Stimulated activated naive B cell treated with anti-CD40 and anti-IgM and Interleukin-4, amounts not matched to agents 10 μg/mL and 1 μg/mL and 100 μg/mL, for 72 hours (primary cell): Measurements from ENCODE around the gene TAS2R13.

ENCODE experiments used
- ATAC-seq, 2 donors: fragments of 150-1000 bp; cut with Tn5 transposase; replicated peaks; 2 replicates each; pipeline ENCODE4 v1.10.0; 2021; ENCODE audit warnings: moderate library complexity in 1 of 2
- DNase-seq: peaks from one replicate; pipeline ENCODE4 v3.0.0; 2021
- H3K27ac Mint-ChIP-seq: one replicate; pipeline ENCODE4 v1.8.0; 2022; ENCODE audit warnings: mild to moderate bottlenecking, mixed read lengths
- H3K27me3 Mint-ChIP-seq, 2 donors: one replicate each; pipeline ENCODE4 v1.8.0; 2022; ENCODE audit warnings: mixed read lengths in 2 of 2
- H3K36me3 Mint-ChIP-seq, 2 donors: one replicate each; pipeline ENCODE4 v1.8.0; 2022; ENCODE audit warnings: mixed read lengths in 2 of 2, mild to moderate bottlenecking in 1 of 2
- H3K4me1 Mint-ChIP-seq, 2 donors: one replicate each; pipeline ENCODE4 v1.8.0; 2022; ENCODE audit warnings: mixed read lengths in 2 of 2, mild to moderate bottlenecking in 1 of 2
- H3K4me3 Mint-ChIP-seq, 2 donors: one replicate each; pipeline ENCODE4 v1.8.0; 2022; ENCODE audit warnings: mild to moderate bottlenecking in 2 of 2, mixed read lengths in 2 of 2, moderate library complexity in 1 of 2
- H3K9me3 Mint-ChIP-seq, 2 donors: one replicate each; pipeline ENCODE4 v1.8.0; 2022; ENCODE audit warnings: mixed read lengths in 2 of 2, mild to moderate bottlenecking in 1 of 2

Gene TAS2R13, protein sequence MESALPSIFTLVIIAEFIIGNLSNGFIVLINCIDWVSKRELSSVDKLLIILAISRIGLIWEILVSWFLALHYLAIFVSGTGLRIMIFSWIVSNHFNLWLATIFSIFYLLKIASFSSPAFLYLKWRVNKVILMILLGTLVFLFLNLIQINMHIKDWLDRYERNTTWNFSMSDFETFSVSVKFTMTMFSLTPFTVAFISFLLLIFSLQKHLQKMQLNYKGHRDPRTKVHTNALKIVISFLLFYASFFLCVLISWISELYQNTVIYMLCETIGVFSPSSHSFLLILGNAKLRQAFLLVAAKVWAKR

DNA sequence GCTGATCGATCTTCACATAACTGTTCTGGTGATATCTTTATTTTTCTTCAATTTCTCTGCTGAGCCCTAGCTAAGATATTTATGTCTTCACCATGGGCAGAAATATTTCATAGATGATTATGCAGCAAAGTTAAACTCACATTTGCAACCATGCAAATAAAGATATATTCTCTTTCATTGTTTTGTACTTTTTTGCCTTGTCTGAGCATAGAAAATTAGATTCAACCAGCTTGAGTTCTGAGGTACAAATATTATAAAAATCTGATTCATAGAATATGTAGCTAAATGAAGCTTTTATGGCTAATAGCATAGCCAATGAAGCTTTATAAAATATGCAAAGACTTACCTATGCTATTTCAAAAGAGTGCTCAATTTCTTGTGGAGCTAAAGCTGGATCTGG is at the start of gene TAS2R13:
TAS2R13 (minus strand) TSS at position 101 of the 400 bp plus-strand sequence. CDS start 264 bp downstream, outside the sequence.
- DNase-seq (no peak), ATAC-seq (no peak)
- Mint-ChIP-seq H3K27ac (no peak within 1 kb of the TSS), H3K27me3 (no peaks in the 10 kb centered on the region), H3K4me1 (no peaks in the 10 kb centered on the region), H3K9me3 (peaks cover 5 to 9% of the 10 kb centered on the region in 2 donors), H3K36me3 (peaks cover 18 to 30% of the 10 kb centered on the region in 2 donors), H3K4me3 (no peak within 1 kb of the TSS)

DNA sequence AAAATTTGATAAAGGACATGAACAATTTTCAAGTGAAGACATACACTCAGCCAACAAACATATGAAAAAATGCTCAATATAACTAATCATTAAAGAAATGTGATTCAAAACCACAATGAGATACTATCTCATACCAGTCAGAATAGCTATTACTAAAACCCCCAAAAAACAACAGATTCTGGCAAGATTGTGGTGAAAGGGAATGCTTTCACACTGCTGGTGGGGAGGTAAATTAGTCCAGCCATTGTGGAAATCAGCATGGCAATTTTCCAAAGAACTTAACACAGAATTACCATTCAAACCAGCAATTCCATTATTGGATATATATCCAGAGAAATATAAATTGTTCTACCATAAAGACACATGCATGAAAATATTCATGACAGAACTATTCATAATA is 48.4 kb upstream of the TAS2R13 start:
- no peak overlapping the region for H3K4me3 Mint-ChIP-seq
- H3K9me3 Mint-ChIP-seq = peaks cover 16 to 22% of the 10 kb centered on the region in 2 donors
- DNase-seq = no peak
- peaks cover 41 to 60% of the 10 kb centered on the region in 2 donors for H3K36me3 Mint-ChIP-seq
- H3K27ac Mint-ChIP-seq = no peak overlapping the region
- H3K4me1 Mint-ChIP-seq = peaks cover 13 to 32% of the 10 kb centered on the region in 2 donors
- no peaks in the 10 kb centered on the region for H3K27me3 Mint-ChIP-seq
- no peak for ATAC-seq

DNA sequence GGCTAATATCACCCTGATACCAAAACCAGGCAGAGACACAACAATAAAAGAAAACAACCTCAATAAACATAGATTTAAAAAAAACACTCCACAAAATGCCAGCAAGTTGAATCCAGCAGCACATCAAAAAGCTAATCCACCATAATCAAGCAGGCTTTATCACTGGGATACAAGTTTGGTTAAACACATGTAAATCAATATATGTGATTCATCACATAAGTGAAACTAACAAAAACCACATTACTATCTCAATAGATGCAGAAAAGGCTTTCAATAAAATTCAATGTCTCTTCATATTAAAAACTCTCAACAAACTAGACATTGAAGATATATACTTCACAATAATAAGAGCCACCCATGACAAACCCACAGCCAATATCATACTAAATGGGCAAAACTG is 46.7 kb upstream of the TAS2R13 start:
- Mint-ChIP-seq H3K27ac (no peak overlapping the region), H3K4me3 (no peak overlapping the region), H3K4me1 (peaks cover 8 to 24% of the 10 kb centered on the region in 2 donors), H3K36me3 (peaks cover 42 to 60% of the 10 kb centered on the region in 2 donors), H3K27me3 (no peaks in the 10 kb centered on the region), H3K9me3 (peaks cover 16 to 22% of the 10 kb centered on the region in 2 donors)
- no peak for ATAC-seq
- no peak for DNase-seq

DNA sequence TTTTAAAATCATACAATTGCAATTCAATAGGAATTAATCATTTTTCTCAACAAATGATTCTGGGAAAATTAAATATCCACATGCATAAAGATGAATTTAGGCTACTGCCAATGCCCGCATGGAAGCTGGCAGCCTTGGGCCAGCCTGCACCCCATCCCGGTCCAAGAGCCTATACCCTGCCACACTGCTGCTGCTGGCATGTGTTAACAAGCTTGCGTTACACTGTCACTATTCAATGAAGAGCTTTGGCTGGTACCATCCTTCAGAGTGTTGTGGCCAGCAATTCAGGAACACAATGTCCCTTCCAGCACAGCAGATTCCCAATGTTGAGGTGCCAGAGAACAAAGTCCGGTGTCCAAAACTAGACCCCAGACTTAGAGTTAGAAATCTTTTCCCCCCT is 43.3 kb upstream of the TAS2R13 start:
- H3K4me1 Mint-ChIP-seq = peaks cover 5 to 20% of the 10 kb centered on the region in 2 donors
- DNase-seq (no peak), ATAC-seq (no peak)
- peaks cover 28 to 29% of the 10 kb centered on the region in 2 donors for H3K9me3 Mint-ChIP-seq
- H3K27me3 Mint-ChIP-seq = no peaks in the 10 kb centered on the region
- no peak overlapping the region for H3K4me3 Mint-ChIP-seq
- no peak overlapping the region for H3K27ac Mint-ChIP-seq
- H3K36me3 Mint-ChIP-seq = peaks cover 49 to 63% of the 10 kb centered on the region in 2 donors

DNA sequence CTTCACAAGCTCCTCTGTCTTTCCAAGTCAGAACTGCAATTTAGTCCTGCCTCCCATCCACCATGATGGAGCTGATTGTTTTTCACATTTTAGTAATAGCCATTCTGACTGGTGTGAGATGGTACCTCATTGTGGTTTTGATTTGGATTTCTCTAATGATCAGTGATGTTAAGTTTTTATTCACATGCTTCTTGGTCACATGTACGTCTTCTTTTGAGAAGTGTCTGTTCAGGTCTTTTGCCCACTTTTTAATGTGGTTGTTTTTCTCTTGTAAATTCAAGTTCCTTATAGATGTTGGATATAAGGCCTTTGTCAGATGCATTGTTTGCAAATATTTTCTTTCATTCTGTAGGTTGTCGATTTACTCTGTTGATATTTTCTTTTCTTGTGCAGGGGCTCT is 33.8 kb upstream of the TAS2R13 start:
- Mint-ChIP-seq H3K4me3 (no peak overlapping the region), H3K9me3 (peaks cover 12 to 15% of the 10 kb centered on the region in 2 donors), H3K4me1 (peaks cover 9 to 16% of the 10 kb centered on the region in 2 donors), H3K27ac (no peak overlapping the region), H3K36me3 (peaks cover 6 to 19% of the 10 kb centered on the region in 2 donors), H3K27me3 (no peaks in the 10 kb centered on the region)
- DNase-seq (no peak), ATAC-seq (no peak)

DNA sequence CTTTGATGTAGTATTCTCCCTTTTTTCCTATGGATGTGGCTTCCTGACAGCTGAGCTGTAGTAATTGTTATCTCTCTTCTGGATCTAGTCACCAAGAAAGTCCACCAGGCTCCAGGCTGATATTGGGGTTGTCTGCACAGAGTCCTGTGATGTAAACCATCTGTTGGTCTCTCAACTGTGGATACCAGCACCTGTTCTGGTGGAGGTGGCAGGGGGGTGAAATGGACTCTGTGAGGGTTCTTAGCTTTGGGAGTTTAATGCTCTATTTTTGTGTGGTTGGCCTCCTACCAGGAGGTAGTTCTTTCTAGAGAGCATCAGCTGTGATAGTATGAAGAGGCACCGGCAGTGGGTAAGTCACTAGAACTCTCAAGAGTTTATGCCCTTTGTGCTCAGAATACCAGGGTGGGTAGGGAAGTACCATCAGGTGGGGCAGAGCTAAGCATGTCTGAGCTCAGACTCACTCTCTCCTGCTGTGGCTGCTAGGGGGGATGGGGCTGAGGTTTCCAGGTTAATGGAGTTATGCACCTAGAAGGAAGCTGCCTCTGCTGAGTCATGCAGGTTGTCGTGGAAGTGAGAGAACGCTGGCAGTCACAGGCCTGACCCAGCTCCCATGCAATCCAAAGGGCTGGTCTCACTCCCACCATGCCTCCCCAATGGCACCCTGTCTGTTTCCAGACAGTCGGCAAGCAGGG is 32.7 kb upstream of the TAS2R13 start:
- Mint-ChIP-seq H3K4me3 (no peak overlapping the region), H3K36me3 (peaks cover 1 to 8% of the 10 kb centered on the region in 2 donors), H3K27ac (no peak overlapping the region), H3K9me3 (peaks cover 4 to 7% of the 10 kb centered on the region in 2 donors), H3K4me1 (peaks cover 9 to 16% of the 10 kb centered on the region in 2 donors), H3K27me3 (no peaks in the 10 kb centered on the region)
- peak; percentile 41 to 47 for ATAC-seq
- DNase-seq = no peak

DNA sequence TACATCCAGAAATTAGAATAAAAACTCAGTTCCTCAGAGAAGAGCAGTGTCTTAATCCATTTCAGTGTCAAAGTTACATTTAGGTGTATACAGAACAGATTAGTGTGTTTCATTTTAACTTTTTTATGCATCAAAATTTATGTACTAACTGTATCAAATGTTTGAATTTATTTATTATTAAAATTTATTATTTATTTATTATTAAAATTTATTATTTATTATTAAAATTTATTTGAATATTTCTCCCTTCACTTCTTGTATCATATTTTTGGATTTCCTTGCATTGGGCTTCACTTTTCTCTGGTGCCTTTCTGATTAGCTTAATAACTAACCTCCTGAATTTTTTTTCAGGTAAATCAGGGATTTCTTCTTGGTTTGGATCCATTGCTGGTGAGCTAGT is 32.0 kb upstream of the TAS2R13 start:
- DNase-seq (no peak), ATAC-seq (no peak)
- Mint-ChIP-seq H3K4me3 (no peak overlapping the region), H3K27me3 (no peaks in the 10 kb centered on the region), H3K27ac (no peak overlapping the region), H3K4me1 (peaks cover 9 to 19% of the 10 kb centered on the region in 2 donors), H3K9me3 (peaks cover 0 to 4% of the 10 kb centered on the region in 2 donors), H3K36me3 (peaks cover 1 to 4% of the 10 kb centered on the region in 2 donors)

DNA sequence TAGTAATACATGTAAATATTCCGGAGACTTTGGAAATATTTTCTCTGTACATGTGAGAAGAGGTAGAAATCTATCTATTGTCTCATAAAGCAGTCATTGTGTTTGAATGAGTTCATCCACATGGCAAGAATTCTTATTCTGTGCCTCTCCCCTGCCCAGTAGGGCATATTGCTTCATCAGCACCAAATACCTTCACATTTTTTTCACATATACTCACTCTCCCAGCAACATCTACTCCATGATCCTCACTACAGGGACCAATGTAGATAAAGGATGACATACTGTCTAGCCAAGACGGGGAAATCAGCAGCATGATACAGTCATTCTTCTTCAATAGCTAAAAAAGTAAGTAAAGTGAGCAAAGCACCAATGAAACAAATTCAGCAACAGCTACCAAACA is 31.0 kb upstream of the TAS2R13 start:
- no peak overlapping the region for H3K27ac Mint-ChIP-seq
- H3K9me3 Mint-ChIP-seq = peaks cover 0 to 4% of the 10 kb centered on the region in 2 donors
- peaks cover 1 to 4% of the 10 kb centered on the region in 2 donors for H3K36me3 Mint-ChIP-seq
- H3K27me3 Mint-ChIP-seq = no peaks in the 10 kb centered on the region
- DNase-seq (no peak), ATAC-seq (no peak)
- no peak overlapping the region for H3K4me3 Mint-ChIP-seq
- H3K4me1 Mint-ChIP-seq = peaks cover 9 to 22% of the 10 kb centered on the region in 2 donors

DNA sequence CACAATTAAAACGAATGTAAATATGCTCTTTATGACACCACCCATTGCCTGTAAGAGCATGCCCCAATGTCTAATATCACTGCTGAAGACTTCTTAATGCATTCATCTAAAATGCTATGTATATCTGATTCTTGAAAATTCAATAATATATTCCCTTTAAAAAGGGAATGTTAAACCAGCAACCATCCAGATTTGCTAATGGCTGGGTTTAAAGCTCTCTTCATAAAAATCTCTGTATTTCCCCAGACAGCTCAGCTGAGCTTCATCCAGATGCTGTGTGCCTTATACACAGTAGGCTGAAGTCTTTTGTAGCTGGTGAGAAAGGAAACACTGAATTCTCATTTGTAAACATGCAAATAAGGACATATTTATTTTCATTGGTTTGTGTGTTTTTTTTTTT is 29.8 kb upstream of the TAS2R13 start, which contains the start of gene TAS2R14:
TAS2R14 (minus strand) TSS at position 101 of the 400 bp plus-strand sequence; CDS start at position 45, 56 bp downstream.
- Mint-ChIP-seq H3K27me3 (no peaks in the 10 kb centered on the region), H3K4me1 (peaks cover 9 to 22% of the 10 kb centered on the region in 2 donors), H3K4me3 (no peak within 1 kb of the TSS), H3K9me3 (peaks cover 0 to 3% of the 10 kb centered on the region in 2 donors), H3K36me3 (peaks cover 0 to 1% of the 10 kb centered on the region in 2 donors), H3K27ac (peak within 1 kb of the TSS; percentile 9)
- no peak for ATAC-seq
- DNase-seq = no peak

DNA sequence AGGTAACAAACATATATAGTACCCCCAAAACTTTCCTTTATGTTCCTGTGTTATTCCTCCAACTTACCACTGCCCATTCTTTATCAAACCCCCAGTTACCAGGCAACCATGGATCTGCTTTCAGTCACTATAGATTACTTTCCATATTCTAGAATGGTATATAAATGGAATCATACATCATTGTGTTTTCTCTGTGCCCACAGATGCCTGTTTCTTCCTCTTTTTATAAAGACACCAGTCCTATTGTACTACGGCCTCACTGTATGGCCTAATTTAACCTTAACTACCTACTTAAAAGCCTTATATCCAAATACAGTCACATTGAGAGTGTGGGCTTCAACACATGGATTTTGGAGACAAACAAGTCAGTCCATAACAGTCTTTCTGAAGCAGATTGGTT is 27.1 kb upstream of the TAS2R13 start:
- Mint-ChIP-seq H3K27ac (no peak overlapping the region), H3K4me3 (no peak overlapping the region), H3K4me1 (peaks cover 0 to 6% of the 10 kb centered on the region in 2 donors), H3K27me3 (no peaks in the 10 kb centered on the region), H3K36me3 (peaks cover 0 to 1% of the 10 kb centered on the region in 2 donors), H3K9me3 (no peaks in the 10 kb centered on the region)
- ATAC-seq = peak; percentile 45 to 66
- DNase-seq = no peak

DNA sequence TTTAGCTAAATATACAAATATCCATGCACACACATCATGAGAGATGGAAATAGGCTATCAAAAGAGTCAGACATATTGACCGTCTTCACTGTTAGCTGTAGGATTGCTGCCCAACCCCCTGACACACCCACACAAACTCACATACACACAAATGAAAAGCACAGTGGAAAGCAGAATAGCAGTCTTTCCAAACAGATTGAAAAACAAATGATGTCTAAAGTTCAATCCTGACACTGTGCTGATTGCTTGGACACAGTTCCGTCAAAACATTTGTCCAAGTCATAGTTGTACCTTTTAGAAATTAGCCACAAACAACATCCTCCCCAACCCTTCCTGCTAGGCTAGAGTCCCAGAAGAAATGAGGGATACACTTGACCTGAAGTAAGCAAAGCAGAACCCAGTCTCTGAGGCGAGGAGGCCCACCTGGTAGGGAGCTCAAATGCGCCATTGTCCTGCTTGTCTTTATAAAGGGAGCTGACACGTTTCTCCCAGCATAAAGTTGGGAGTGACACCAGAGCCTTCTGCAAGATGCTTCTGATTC is 19.5 kb upstream of the TAS2R13 start, which contains the start of gene PRH2:
PRH2 (plus strand) TSS at position 491 of the 541 bp plus-strand sequence; CDS start at position 529, 38 bp downstream.
- no peaks in the 10 kb centered on the region for H3K4me1 Mint-ChIP-seq
- H3K27me3 Mint-ChIP-seq = no peaks in the 10 kb centered on the region
- no peak within 1 kb of the TSS for H3K4me3 Mint-ChIP-seq
- ATAC-seq (no peak), DNase-seq (no peak)
- peaks cover 0 to 2% of the 10 kb centered on the region in 2 donors for H3K9me3 Mint-ChIP-seq
- no peak within 1 kb of the TSS for H3K27ac Mint-ChIP-seq
- peaks cover 10 to 12% of the 10 kb centered on the region in 2 donors for H3K36me3 Mint-ChIP-seq

DNA sequence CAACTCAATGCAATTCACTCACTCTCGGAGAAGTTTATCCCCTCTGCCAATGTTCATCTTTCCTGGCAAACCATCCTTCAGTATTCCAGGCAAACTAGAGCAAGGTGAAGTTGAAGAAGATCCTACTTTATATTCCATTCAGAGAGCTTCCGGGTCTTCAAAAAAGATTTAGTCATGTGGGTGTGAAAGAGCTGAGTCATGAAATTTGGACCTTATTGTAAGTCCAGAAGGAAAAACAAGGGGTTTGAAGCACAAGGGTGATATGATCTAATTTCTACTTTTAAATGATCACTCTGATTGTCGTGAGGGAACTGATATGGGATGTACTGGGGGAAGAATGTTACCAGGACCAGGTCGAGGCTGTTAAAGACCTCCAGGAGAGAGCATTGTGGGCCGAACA is 16.9 kb upstream of the TAS2R13 start:
- Mint-ChIP-seq H3K4me3 (no peak overlapping the region), H3K36me3 (peaks cover 10 to 12% of the 10 kb centered on the region in 2 donors), H3K27me3 (no peaks in the 10 kb centered on the region), H3K9me3 (peaks cover 0 to 2% of the 10 kb centered on the region in 2 donors), H3K4me1 (no peaks in the 10 kb centered on the region), H3K27ac (no peak overlapping the region)
- no peak for ATAC-seq
- no peak for DNase-seq

DNA sequence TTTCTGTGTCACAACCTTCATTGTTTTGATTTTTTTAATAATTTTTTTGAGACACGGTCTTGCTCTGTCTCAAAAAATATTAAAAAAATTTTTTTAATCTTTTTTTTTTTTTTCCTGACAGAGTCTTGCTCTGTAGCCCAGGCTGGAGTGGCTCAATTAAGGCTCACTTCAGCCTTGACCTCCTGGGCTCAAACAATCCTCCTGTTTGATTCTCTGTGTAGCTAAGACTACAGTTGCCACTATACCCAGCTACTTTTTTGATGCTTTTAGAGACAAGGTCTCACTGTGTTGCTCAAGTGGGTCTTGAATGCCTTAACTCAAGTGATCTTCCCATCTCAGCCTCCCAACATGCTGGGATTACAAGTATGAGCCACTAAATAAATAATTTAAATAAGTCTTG is 10.4 kb upstream of the TAS2R13 start:
- Mint-ChIP-seq H3K4me3 (no peak overlapping the region), H3K27ac (no peak overlapping the region), H3K36me3 (peaks cover 0 to 3% of the 10 kb centered on the region in 2 donors), H3K27me3 (no peaks in the 10 kb centered on the region), H3K4me1 (no peaks in the 10 kb centered on the region), H3K9me3 (no peaks in the 10 kb centered on the region)
- ATAC-seq (no peak), DNase-seq (no peak)

DNA sequence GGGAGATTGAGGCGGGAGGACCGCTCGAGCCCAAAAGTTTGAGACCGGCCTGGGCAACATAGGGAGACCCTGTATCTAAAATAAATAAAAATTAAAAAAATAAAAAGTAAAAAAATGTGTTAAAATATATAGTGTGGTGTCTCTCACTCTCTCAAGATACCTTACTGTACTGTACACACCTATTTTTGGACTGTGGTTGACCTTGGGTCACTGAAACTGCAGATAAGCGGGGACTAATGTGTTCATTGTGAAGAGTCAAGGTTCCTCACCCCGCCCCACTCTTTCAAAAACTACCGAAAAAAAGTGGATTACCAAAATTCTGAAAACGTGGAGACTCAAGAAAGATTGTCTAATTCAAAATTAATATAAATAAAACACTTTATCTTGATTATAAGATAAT is 1.0 kb upstream of the TAS2R13 start:
- DNase-seq (no peak), ATAC-seq (no peak)
- H3K36me3 Mint-ChIP-seq = peaks cover 10 to 21% of the 10 kb centered on the region in 2 donors
- H3K9me3 Mint-ChIP-seq = peaks cover 0 to 2% of the 10 kb centered on the region in 2 donors
- no peak overlapping the region for H3K27ac Mint-ChIP-seq
- no peaks in the 10 kb centered on the region for H3K27me3 Mint-ChIP-seq
- no peaks in the 10 kb centered on the region for H3K4me1 Mint-ChIP-seq
- no peak overlapping the region for H3K4me3 Mint-ChIP-seq
